Fibroblast of pulmonary artery (primary cell): ENCODE results near the gene XCR1.

Experiments used
- DNase-seq: peaks from one replicate; pipeline ENCODE4 v3.0.0-alpha.2; 2010; ENCODE audit warnings: low read depth
- H3K4me3 ChIP-seq: replicated peaks from 2 replicates; pipeline ENCODE4 v1.5.1; 2011; ENCODE audit warnings: low read depth, mild to moderate bottlenecking, control low read depth, low read length, moderate library complexity
- TF ChIP-seq, protein P1 (sequence below): IDR thresholded peaks from 2 replicates; pipeline ENCODE4 v1.5.1; 2011; ENCODE audit warnings: mild to moderate bottlenecking, control low read depth, low read length, inconsistent platforms; ENCODE audit errors: missing control alignments

XCR1 gene

DNA sequence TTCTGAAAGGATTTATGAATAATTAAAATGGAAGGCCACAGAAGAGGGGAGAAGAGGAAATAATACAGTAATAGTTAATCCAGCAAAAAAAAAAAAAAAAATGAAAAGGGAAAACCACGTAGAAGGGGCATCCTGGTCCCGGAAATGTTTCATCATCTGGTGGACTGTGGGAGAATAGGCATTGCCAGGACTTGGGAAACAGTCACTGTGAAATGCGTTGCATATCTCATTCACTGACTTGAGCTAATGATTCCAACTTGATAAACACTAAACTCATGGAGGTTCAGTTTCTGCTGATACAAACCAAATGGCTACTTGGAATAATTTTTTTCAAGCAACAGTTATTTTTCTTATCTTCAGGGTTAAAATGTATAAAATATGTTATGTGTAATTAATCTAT is 3.2 kb downstream of the XCR1 start:
- H3K4me3 ChIP-seq: no peak overlapping the region
- TF ChIP-seq, protein P1, sequence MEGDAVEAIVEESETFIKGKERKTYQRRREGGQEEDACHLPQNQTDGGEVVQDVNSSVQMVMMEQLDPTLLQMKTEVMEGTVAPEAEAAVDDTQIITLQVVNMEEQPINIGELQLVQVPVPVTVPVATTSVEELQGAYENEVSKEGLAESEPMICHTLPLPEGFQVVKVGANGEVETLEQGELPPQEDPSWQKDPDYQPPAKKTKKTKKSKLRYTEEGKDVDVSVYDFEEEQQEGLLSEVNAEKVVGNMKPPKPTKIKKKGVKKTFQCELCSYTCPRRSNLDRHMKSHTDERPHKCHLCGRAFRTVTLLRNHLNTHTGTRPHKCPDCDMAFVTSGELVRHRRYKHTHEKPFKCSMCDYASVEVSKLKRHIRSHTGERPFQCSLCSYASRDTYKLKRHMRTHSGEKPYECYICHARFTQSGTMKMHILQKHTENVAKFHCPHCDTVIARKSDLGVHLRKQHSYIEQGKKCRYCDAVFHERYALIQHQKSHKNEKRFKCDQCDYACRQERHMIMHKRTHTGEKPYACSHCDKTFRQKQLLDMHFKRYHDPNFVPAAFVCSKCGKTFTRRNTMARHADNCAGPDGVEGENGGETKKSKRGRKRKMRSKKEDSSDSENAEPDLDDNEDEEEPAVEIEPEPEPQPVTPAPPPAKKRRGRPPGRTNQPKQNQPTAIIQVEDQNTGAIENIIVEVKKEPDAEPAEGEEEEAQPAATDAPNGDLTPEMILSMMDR: no peak
- peak; percentile 76 for DNase-seq

DNA sequence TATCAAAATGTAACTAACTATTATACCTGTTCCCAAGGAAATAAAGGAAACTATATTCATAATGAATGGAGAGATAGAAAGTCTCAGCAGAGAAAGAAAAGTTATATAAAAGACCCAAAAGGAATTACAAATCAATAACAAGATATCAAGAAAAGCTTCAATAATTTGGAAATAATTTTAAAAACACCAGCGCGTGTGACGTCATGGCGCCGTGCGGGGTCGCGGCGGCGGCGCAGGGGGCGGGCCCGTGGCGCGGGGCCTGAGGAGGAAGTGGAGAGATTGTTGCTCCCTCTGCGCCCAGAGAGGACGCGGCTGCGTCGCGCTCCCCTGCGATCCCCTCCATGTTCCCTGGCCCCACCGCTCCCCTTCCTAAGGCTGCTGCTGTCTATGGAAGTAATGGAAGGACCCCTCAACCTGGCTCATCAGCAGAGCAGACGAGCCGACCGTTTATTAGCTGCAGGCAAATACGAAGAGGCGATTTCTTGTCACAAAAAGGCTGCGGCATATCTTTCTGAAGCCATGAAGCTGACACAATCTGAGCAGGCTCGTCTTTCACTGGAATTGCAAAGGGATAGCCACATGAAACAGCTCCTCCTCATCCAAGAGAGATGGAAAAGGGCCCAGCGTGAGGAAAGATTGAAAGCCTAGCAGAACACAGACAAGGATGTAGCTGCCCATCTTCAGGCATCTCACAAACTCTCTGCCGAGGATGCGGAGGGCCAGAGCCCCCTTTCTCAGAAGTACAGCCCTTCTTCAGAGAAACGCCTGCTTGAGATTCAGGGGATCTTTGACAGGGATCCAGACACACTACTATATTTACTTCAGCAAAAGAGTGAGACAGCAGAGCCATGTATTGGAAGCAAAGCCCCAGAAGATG is 4.1 kb downstream of the XCR1 start:
- no peak overlapping the region for H3K4me3 ChIP-seq
- no peak for DNase-seq
- TF ChIP-seq, protein P1: no peak

DNA sequence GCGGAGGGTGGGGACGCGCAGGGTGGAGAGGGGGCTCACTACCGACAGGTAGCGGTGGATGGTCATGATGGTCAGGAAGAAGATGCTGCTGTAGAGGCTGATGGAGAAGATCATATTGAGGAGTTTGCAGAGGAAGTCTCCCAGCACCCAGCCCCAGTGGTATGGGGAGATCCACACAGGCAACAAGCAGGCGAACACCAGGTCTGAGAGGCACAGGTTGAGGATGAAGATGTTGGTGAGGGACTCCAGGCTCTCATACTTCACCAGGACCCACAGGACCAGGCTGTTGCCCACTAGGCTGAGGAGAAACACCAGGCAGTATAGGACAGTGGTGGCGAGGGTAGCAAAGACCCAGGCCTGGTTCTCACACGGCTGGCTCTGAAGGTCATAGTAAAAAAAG is 5.8 kb downstream of the XCR1 start:
- TF ChIP-seq, protein P1: no peak
- no peak for DNase-seq
- no peak overlapping the region for H3K4me3 ChIP-seq

DNA sequence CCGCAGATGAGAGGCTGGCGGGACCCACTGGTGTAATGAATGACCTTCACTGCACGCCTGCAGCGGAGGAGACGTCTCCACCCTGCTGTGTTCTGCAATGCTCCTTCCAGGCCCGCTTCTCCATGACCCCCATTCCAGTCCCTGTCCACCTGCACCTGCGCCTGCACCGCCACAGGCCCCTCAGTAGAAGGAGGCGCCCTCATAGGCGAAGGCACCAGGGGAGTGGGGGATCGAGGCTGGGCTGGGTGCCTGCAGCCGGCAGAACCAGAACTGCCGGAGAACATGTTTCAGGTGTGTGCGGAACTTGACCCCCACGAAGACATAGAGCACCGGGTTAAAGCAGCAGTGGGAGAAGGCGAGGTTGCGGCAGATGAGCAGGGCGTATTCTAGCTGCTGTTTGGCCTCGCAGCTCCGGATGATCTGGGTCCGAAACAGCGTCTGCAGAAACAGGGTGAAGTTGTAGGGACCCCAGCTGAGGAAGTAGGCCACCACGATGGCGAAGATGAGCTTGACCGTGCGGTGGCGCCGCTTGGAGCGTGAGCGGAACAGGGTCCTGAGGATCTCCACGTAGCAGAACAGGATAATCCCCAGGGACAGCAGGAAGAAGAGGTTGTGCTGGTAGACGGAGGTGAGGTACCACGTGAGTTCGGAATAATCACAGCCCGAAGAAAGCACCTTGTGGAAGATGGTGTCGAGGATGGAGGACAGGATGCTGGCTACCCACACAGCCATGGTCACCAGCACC is 6.3 kb downstream of the XCR1 start:
- H3K4me3 ChIP-seq: no peak overlapping the region
- TF ChIP-seq, protein P1: no peak
- DNase-seq: no peak

DNA sequence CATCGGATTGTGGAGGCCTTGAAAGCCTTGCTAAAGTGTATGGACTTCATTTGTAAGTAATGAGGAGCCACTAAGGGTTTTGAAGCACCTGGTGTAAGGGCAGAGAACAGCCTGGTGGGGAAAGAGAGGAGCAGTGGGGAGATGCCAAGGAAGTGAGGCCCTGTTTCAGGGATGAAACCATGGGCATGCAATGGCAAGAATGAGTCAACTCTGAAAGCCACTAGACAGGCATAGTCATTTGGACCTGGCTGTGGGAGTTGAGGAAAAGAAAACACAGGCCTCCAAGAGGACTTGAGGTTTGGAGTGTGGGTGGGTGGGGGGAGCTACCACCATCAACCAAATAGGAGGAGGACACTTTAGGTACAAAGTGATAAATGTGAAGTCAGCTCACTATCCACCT is 7.6 kb downstream of the XCR1 start:
- no peak for DNase-seq
- TF ChIP-seq, protein P1: no peak

DNA sequence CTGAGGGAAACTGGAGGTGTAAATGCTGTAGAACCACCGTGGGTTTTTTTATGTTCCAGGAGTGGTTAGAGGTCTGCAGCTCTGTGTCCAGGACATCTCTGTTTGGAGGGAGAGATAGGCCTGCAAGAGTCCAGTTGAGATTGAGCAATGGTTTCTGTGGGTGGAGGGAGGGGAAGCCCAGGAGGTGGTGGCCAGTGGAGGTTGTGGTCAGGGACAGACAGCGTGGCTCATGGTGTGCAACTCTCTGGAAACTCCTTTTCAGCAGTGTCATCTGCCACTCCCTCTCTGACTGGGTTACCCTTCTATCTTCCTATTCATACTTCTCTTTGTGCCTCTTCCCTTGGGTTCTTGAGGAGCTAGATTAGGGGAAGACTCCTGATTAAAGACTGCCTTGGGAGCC is 9.6 kb downstream of the XCR1 start:
- no peak overlapping the region for H3K4me3 ChIP-seq
- TF ChIP-seq, protein P1: no peak
- peak; percentile 8 for DNase-seq

More for the DNA sequence above, 7.6 kb downstream of the XCR1 start:
- no peak overlapping the region for H3K4me3 ChIP-seq
